OCI-LY7 (cell line): ENCODE data around the gene CNPPD1. TPM values are rescaled to one million over a fixed set of nuclear protein-coding genes. Genes with fewer than 3 reads are reported as not detected.

Experiments used
- BruUV-seq: library from RNA; stranded (reverse); fragments of 400-500 nt; replicated peaks from 2 replicates; lab custom pipeline; 2021; lab: Mats Ljungman, UMichigan
- CTCF ChIA-PET: fragments of 300-600 bp; sonication (Branson Sonifier 250); formaldehyde crosslinking; loops from one replicate; lab custom pipeline; 2022; ENCODE audit warnings: antibody characterized with exemption; ENCODE audit not compliant: unreplicated experiment; lab: Charles Lee
- POLR2A ChIA-PET: fragments of 300-600 bp; sonication (Branson Sonifier 250); formaldehyde crosslinking; loops from one replicate; lab custom pipeline; 2022; ENCODE audit warnings: antibody characterized with exemption; lab: Charles Lee
- DNase-seq: peaks from one replicate; pipeline ENCODE4 v3.0.0-alpha.2; 2015; ENCODE audit warnings: low spot score
- H2AFZ ChIP-seq: fragments of 200-600 bp; sonication (generic), shearing (Covaris generic); 2 replicates; pipeline ENCODE4 v1.6.1; 2014; ENCODE audit warnings: mild to moderate bottlenecking, antibody characterized with exemption, low read length, moderate library complexity
- H3K27ac ChIP-seq: fragments of 200-600 bp; sonication (generic); 2 replicates; pipeline ENCODE4 v1.5.1; 2014; ENCODE audit warnings: mixed run types, low read depth, mild to moderate bottlenecking, moderate library complexity, low read length, inconsistent platforms; ENCODE audit not compliant: poor library complexity, severe bottlenecking
- H3K36me3 ChIP-seq: fragments of 200-600 bp; sonication (generic); 2 replicates; pipeline ENCODE4 v1.6.1; 2014; ENCODE audit warnings: mild to moderate bottlenecking, antibody characterized with exemption, low read length, moderate library complexity, mixed read lengths; ENCODE audit not compliant: insufficient read depth
- H3K4me1 ChIP-seq: fragments of 200-600 bp; sonication (generic); 2 replicates; pipeline ENCODE4 v1.5.1; 2014; ENCODE audit warnings: mild to moderate bottlenecking, low read length; ENCODE audit not compliant: insufficient read depth, poor library complexity, severe bottlenecking
- H3K4me2 ChIP-seq: fragments of 200-600 bp; sonication (generic); 2 replicates; pipeline ENCODE4 v1.6.1; 2014; ENCODE audit warnings: mild to moderate bottlenecking, low read length
- H3K4me3 ChIP-seq: fragments of 200-600 bp; sonication (generic); 2 replicates; pipeline ENCODE4 v1.5.1; 2014; ENCODE audit warnings: mild to moderate bottlenecking, low read depth, low read length; ENCODE audit not compliant: poor library complexity, severe bottlenecking
- H3K79me2 ChIP-seq: fragments of 200-600 bp; sonication (generic); 2 replicates; pipeline ENCODE4 v1.6.1; 2016; ENCODE audit warnings: low read depth, mild to moderate bottlenecking, low read length, moderate library complexity, mixed read lengths; ENCODE audit not compliant: insufficient read depth
- H3K9me2 ChIP-seq: fragments of 200-600 bp; sonication (generic); 2 replicates; pipeline ENCODE4 v1.6.1; 2016; ENCODE audit warnings: mild to moderate bottlenecking, low read length, mixed read lengths; ENCODE audit not compliant: insufficient read depth
- H3K9me3 ChIP-seq: fragments of 200-600 bp; sonication (generic); 2 replicates; pipeline ENCODE4 v1.6.1; 2014; ENCODE audit warnings: mild to moderate bottlenecking, mixed run types, low read length, mixed read lengths
- H4K20me1 ChIP-seq: fragments of 200-600 bp; sonication (generic); 2 replicates; pipeline ENCODE4 v1.6.1; 2014; ENCODE audit warnings: mild to moderate bottlenecking, antibody characterized with exemption, low read length, moderate library complexity, mixed read lengths; ENCODE audit not compliant: insufficient read depth
- EZH2phosphoT487 ChIP-seq: fragments of 200-600 bp; sonication (generic); IDR thresholded peaks from 2 replicates; pipeline ENCODE4 v1.6.1; 2018; ENCODE audit warnings: low read depth, borderline replicate concordance, mild to moderate bottlenecking, mixed run types, antibody characterized with exemption, low read length, moderate library complexity, mixed read lengths
- intact Hi-C: fragments of 100-400 bp; cut with micrococcal nuclease; formaldehyde crosslinking; loops from one replicate; pipeline ENCODE4 v1.10.0; 2022; ENCODE audit not compliant: unreplicated experiment
- total RNA-seq, 2 experiments: library from RNA; depleted of rRNA in 1 of 2; stranded (reverse); fragments of >200 nt in 1 of 2; shearing (Covaris generic) in 1 of 2; gene quantifications; 2 replicates each; pipeline ENCODE4 v1.2.3, GENCODE V29; 2014 to 2022
- TF ChIP-seq, protein P1 (sequence below): fragments of 200-600 bp; sonication (generic); conservative IDR thresholded peaks from 2 replicates; pipeline ENCODE4 v1.5.1; 2014; ENCODE audit warnings: mild to moderate bottlenecking, antibody characterized with exemption, low read length, moderate library complexity, mixed read lengths

The CNPPD1 gene
- total RNA-seq, 2 experiments from 2014 or later, result 39.2 to 68.2 TPM

DNA sequence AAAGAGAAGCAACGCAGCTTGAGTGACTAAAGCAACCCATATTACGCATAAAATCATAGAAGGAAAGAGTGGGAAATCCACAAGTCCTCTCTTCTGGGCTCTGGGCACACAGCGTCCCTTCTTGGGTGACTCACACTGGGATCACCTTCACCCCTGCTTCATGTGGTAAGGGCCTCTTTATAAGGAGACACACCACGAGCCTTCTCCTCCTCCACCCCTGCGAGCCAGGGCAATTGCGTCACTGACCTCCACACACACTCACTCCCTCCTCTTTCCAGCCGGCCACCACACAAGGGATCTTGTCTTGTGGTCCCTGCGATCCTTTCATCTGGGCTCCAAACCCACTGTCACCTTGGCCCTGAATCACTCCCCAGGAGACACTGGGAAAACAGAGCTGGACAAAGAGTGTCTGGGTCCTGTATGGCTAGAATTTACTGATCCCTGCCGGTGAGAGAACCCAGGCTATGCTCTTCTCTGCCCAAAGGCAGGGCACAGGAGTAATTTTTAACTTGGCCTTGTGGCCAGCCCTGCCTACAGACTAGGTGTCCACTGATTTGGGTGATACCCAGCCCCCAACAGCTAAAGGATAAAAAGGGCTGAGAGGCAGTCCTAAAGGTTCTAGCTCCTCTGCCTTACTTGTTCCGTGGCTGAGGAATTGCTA lies 51.4 kb downstream of the CNPPD1 start:
- BruUV-seq, result no TSS peak
- TF ChIP-seq, protein P1, sequence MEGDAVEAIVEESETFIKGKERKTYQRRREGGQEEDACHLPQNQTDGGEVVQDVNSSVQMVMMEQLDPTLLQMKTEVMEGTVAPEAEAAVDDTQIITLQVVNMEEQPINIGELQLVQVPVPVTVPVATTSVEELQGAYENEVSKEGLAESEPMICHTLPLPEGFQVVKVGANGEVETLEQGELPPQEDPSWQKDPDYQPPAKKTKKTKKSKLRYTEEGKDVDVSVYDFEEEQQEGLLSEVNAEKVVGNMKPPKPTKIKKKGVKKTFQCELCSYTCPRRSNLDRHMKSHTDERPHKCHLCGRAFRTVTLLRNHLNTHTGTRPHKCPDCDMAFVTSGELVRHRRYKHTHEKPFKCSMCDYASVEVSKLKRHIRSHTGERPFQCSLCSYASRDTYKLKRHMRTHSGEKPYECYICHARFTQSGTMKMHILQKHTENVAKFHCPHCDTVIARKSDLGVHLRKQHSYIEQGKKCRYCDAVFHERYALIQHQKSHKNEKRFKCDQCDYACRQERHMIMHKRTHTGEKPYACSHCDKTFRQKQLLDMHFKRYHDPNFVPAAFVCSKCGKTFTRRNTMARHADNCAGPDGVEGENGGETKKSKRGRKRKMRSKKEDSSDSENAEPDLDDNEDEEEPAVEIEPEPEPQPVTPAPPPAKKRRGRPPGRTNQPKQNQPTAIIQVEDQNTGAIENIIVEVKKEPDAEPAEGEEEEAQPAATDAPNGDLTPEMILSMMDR, result no peak
- TF ChIP-seq EZH2phosphoT487, result no peak
- Histone ChIP-seq H4K20me1 (no peaks in the 10 kb centered on the region), H3K4me2 (no peak overlapping the region), H2AFZ (no peak overlapping the region), H3K9me3 (no peaks in the 10 kb centered on the region), H3K36me3 (no peaks in the 10 kb centered on the region), H3K4me3 (no peak overlapping the region), H3K4me1 (no peaks in the 10 kb centered on the region), H3K79me2 (no peaks in the 10 kb centered on the region), H3K9me2 (no peaks in the 10 kb centered on the region), H3K27ac (no peak overlapping the region)
- intact Hi-C loops, result no loop called here
- DNase-seq, result no peak
- ChIA-PET CTCF (no interaction called here), POLR2A (interaction anchor here (0.7 to 1.0 kb wide), 3 partner anchors 11 to 19 kb away, joined by 3 to 4 read pairs (median 4); no protein-coding TSS in a partner anchor)

DNA sequence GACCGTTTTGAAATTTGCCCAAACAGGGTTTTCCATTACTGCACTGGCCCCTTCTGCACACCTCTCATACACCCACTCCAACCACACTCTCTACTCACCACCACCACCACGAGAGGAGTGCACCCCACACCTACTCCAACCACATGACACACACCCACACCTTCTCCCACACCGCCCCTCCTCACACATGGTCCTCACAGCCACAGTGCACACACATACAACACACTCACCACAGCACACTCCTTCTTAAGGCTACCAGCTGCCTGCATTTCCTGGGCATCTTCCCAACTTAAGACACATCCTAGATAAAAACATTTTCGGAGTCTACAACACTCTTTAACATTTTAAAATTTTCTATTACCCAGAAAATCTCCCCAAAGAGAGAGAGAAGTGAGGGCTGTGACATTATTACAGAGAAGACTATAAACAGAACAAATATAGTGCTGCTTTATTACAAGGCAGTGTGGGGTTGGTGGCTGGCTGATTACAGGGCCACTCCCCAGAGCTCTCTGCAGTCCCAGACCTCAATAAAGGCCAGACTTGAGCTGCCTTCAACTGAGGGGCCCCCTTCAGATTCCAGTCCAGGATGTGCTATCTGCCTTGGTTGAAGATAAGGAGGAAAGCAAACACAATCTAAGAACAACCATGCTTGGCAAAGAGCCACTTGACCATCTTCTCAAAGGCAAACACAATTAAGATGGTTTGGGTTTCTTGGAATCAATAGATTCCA lies 52.2 kb downstream of the CNPPD1 start:
- H3K27ac ChIP-seq, result no peak overlapping the region

More for the DNA sequence above, 52.2 kb downstream of the CNPPD1 start:
- TF ChIP-seq, protein P1, result no peak
- TF ChIP-seq EZH2phosphoT487, result no peak
- intact Hi-C loops, result no loop called here
- Histone ChIP-seq H3K4me3 (no peak overlapping the region), H3K36me3 (no peaks in the 10 kb centered on the region), H3K9me2 (no peaks in the 10 kb centered on the region), H3K9me3 (no peaks in the 10 kb centered on the region), H3K4me2 (no peak overlapping the region), H3K79me2 (no peaks in the 10 kb centered on the region), H2AFZ (no peak overlapping the region), H3K4me1 (no peaks in the 10 kb centered on the region), H4K20me1 (no peaks in the 10 kb centered on the region)
- ChIA-PET POLR2A (interaction anchor here (0.6 to 0.9 kb wide), 2 partner anchors 14 to 199 kb away, joined by 3 to 4 read pairs; no protein-coding TSS in a partner anchor), CTCF (no interaction called here)
- no TSS peak for BruUV-seq
- DNase-seq, result no peak
